Tongue (tissue), 2 donors: ENCODE data around the gene EEF2K. TPM values are rescaled to one million over a fixed set of nuclear protein-coding genes. Genes with fewer than 3 reads are reported as not detected.
"Not testable (repeated sequence)": the region's sequence is repeated elsewhere in the genome, so short reads cannot be mapped to it uniquely, and the experiment has no call there.

ENCODE experiments used
- DNase-seq: peaks from one replicate; pipeline ENCODE4 v3.0.0-alpha.2; 2015
- total RNA-seq: library from RNA; depleted of rRNA; stranded (reverse); fragments of >200 nt; gene quantifications from one replicate; pipeline ENCODE4 v1.2.3, GENCODE V29; 2014

EEF2K gene
- total RNA-seq, 1 donor from 2014 or later: 46.5 TPM

GRCh38 chr16:22190081-22190775 is 15.8 kb upstream of the EEF2K start:
- DNase-seq: peak; percentile 100

GRCh38 chr16:22190776-22191531 is 15.1 kb upstream of the EEF2K start:
- DNase-seq: peak; percentile 99

- peak; percentile 61 for DNase-seq
These were observed 14.4 kb upstream of the EEF2K start for GRCh38 chr16:22191532-22192260.

- DNase-seq: peak; percentile 90
These were observed 13.6 kb upstream of the EEF2K start for GRCh38 chr16:22192261-22193062.

- DNase-seq: no peak
These were observed 13.0 kb upstream of the EEF2K start for GRCh38 chr16:22193063-22193411.

GRCh38 chr16:22194707-22195444 is 11.2 kb upstream of the EEF2K start:
- no peak for DNase-seq

- DNase-seq: no peak
These were observed 10.7 kb upstream of the EEF2K start for GRCh38 chr16:22195445-22195694.

GRCh38 chr16:22195695-22196558 is 10.2 kb upstream of the EEF2K start:
- peak; percentile 98 for DNase-seq

- DNase-seq: not testable (repeated sequence)
These were observed 9.4 kb upstream of the EEF2K start for GRCh38 chr16:22196559-22197168.

- DNase-seq: no peak
These were observed 7.4 kb upstream of the EEF2K start for GRCh38 chr16:22198547-22199293.

- DNase-seq: no peak
These were observed 3.8 kb upstream of the EEF2K start for GRCh38 chr16:22202261-22202637.

GRCh38 chr16:22203091-22203490 is 3.0 kb upstream of the EEF2K start:
- no peak for DNase-seq

- DNase-seq: no peak
These were observed 1.9 kb upstream of the EEF2K start for GRCh38 chr16:22204091-22204655.

GRCh38 chr16:22205577-22206012 is 483 bp upstream of the EEF2K start:
- DNase-seq: no peak

- DNase-seq: peak; percentile 95
These were observed 1.0 kb downstream of the EEF2K start for GRCh38 chr16:22206842-22207714.

GRCh38 chr16:22207715-22208360 is 1.8 kb downstream of the EEF2K start:
- no peak for DNase-seq

GRCh38 chr16:22210285-22210684 is 4.2 kb downstream of the EEF2K start:
- DNase-seq: no peak

GRCh38 chr16:22210854-22211253 is 4.8 kb downstream of the EEF2K start:
- no peak for DNase-seq
